Activated T-cell treated with anti-CD3 and anti-CD28 coated beads, Interleukin-2, amount 50 U/mL, for 4 hours (primary cell): ENCODE measurements around the gene GRK6. TPM values are rescaled to one million over a fixed set of nuclear protein-coding genes. Genes with fewer than 3 reads are reported as not detected.
A peak's percentile ranks its signal among the peaks of the same experiment; 100 is the strongest.

ENCODE experiments used
- ATAC-seq, 2 donors: fragments of 200-7000 bp; cut with Tn5 transposase; one replicate each; pipeline ENCODE4 v1.10.0; 2021
- DNase-seq: peaks from one replicate; pipeline ENCODE4 v3.0.0-alpha.2; 2020
- H3K27me3 Mint-ChIP-seq: one replicate; pipeline ENCODE4 v1.8.0; 2021; ENCODE audit warnings: low read depth, mixed read lengths
- H3K36me3 Mint-ChIP-seq: one replicate; pipeline ENCODE4 v1.8.0; 2022; ENCODE audit warnings: mixed read lengths; ENCODE audit not compliant: insufficient read depth
- H3K4me1 Mint-ChIP-seq: one replicate; pipeline ENCODE4 v1.8.0; 2021; ENCODE audit warnings: low read depth, mixed read lengths
- H3K4me3 Mint-ChIP-seq: one replicate; pipeline ENCODE4 v1.8.0; 2021; ENCODE audit warnings: mild to moderate bottlenecking, moderate library complexity, mixed read lengths
- H3K9me3 Mint-ChIP-seq: one replicate; pipeline ENCODE4 v1.8.0; 2021; ENCODE audit warnings: mixed read lengths
- total RNA-seq, 3 donors: library from RNA; stranded (reverse); gene quantifications; one replicate each; pipeline ENCODE4 v1.2.1, GENCODE V29; 2021

GRK6 gene
- total RNA-seq, 3 donors from 2014 or later = 140 to 163 (median 158) TPM

DNA sequence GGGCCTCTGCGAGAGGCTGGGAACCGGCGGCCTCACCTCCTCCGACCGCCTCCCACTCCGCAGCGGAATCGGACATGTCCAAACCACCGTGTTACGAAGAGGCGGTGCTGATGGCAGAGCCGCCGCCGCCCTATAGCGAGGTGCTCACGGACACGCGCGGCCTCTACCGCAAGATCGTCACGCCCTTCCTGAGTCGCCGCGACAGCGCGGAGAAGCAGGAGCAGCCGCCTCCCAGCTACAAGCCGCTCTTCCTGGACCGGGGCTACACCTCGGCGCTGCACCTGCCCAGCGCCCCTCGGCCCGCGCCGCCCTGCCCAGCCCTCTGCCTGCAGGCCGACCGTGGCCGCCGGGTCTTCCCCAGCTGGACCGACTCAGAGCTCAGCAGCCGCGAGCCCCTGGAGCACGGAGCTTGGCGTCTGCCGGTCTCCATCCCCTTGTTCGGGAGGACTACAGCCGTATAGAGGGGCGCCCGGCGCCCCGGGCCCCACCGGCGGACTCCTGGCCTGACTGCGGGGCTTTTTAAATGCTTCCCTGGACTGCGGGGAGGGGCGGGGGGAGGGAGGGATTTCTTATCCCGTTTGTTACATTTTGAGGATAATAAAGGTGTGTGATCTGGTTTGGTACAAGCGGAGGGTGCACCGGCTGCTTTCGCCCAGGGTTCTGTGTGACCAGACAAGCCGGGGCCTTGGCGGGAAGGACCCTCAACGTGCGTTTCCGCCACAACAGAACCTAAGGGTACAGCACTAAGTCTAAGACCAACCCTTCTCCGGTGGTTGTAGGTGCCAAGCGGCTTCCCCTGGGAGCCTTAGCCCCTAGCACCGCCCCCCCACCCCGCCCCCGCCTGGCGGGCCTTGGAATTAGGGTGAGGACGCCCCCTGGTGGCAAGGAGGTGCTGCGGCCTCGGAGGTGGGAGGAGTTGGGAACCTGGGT is 29.4 kb downstream of the GRK6 start:
- Mint-ChIP-seq H3K27me3 (no peaks in the 10 kb centered on the region), H3K9me3 (no peaks in the 10 kb centered on the region), H3K36me3 (no peaks in the 10 kb centered on the region), H3K4me1 (peaks cover 26% of the 10 kb centered on the region), H3K4me3 (peak overlapping the region; percentile 83)
- DNase-seq = peak; percentile 96
- peak; percentile 18 to 29 for ATAC-seq

DNA sequence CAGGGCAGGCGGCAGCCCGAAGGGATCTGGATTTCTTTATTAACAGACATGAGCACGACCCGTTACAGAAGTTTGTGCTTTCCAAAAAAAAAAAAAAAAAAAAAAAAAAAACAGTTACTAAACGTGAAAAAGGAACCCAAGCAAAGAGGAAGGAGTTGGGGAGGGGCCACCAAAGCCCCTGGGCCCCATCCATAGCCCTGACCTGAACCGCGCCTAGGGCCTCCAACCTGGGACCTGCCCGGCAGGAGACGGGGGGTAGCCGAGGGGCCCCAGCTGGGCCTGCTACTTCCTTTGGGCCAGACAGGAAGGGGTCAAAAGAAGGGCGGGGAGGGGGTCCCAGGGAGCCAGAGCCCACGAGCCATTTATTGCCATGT is 30.1 kb downstream of the GRK6 start:
- DNase-seq (no peak), ATAC-seq (no peak)
- Mint-ChIP-seq H3K9me3 (no peaks in the 10 kb centered on the region), H3K4me3 (no peak overlapping the region), H3K36me3 (no peaks in the 10 kb centered on the region), H3K27me3 (no peaks in the 10 kb centered on the region), H3K4me1 (peaks cover 29% of the 10 kb centered on the region)

DNA sequence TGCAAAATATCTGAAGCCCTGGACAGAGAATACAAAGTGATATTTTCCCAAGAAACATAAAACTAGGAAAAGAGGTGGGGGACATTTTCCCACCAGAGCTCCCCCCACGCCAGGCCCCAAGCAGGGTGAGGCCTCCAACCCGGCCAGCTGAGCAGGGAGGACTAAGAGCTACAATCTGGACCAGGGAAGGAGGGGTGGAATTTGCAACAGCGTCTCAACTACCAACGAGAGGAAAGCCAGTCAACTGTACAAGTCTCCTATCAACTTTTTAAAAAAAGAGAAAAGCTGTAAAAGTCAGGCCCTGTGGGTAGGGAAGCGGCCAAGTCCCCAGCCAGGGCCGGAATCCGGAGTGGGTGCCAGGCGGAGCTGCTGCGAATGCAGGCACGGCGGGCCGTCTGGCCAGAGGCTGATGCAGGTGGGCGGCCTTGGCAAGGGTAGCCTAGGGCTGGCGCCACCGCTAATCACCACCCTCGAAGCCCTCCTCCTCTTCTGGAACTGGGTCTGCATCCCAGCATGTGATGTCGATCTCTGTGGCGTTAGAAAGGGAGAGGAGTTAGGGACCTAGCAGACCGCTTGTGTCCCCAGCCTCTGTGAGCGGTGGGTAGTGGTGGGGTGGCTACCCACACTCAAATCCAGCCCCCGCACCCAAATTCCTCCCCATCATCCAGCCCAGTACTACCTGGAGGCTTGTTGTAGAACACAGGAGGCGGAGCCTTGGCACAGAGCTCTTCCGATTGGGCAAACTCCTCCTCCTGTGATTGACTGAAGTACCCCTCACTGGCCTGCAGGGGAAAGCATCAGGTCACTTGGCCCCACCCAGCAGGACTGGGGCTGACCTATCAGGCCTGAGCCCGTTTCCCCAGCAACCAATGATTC is 30.7 kb downstream of the GRK6 start:
- ATAC-seq (peak; percentile 23), DNase-seq (no peak)
- Mint-ChIP-seq H3K9me3 (no peaks in the 10 kb centered on the region), H3K4me1 (peaks cover 26% of the 10 kb centered on the region), H3K27me3 (no peaks in the 10 kb centered on the region), H3K4me3 (peak overlapping the region; percentile 38), H3K36me3 (no peaks in the 10 kb centered on the region)

DNA sequence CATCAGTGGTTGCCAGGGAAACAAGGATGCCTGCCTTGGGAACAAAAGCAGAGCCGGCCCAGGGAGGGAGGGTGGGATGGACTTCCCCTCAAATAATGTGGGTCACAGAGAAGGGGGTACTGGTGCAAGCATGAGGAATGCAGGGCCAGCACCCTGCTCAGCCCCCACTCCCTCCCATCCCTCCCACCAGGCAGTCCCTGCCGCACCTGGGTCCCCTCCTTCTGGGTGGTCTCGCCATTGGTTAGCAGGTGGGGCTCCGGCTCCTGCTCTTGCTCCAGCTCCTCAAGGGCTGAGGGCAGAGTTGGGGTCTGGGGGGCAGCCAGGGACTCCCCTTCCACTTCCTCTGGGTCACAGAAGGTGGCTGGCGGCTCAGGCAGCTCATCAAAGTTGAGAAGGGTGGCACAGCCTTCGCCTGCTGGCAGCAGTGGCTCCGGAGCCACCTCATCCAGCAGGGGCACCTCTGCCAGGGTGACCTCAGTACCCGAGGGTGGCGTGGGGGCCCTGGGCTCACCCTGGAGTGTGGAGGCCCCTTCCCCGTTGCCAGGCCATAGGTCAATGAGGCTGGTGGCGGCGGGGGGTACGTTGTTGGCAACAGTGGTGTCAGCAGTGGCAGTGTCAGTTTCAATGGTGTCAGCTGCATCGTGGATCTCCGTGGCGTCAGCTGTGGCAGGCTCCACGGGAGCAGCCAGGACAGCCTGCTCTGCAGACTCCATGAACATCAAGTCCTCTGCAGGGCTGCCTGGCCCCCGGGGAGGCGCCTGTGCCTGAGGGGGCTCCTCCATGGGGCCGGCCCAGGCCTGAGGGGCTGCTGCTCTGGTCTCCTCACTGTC is 31.6 kb downstream of the GRK6 start:
- ATAC-seq (no peak), DNase-seq (no peak)
- Mint-ChIP-seq H3K4me1 (peaks cover 28% of the 10 kb centered on the region), H3K4me3 (no peak overlapping the region), H3K36me3 (no peaks in the 10 kb centered on the region), H3K27me3 (no peaks in the 10 kb centered on the region), H3K9me3 (no peaks in the 10 kb centered on the region)

DNA sequence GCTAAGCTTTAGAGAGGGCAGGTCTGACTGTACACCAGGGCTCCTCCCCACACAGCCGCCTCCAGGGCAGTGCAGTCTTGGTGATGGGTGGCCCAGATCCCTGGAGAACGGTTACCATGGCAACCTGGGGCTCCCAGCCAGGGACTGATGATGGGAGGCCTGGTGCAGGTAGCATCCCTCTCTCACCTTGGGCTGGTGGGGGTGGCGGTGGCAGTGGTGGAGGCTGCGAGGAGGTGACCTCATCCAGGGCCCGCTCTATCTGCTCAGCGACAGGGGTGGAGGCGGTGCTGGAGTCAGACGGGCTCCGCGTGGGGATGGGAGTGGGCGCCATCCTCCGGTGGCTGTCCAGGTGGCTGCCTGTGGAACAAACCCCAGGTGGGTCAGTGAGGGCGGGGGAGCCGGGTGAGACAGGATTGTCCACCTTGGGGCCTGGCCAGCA is 32.5 kb downstream of the GRK6 start:
- no peaks in the 10 kb centered on the region for H3K27me3 Mint-ChIP-seq
- H3K9me3 Mint-ChIP-seq = no peaks in the 10 kb centered on the region
- no peaks in the 10 kb centered on the region for H3K36me3 Mint-ChIP-seq
- no peak overlapping the region for H3K4me3 Mint-ChIP-seq
- DNase-seq = no peak
- no peak for ATAC-seq
- peaks cover 20% of the 10 kb centered on the region for H3K4me1 Mint-ChIP-seq

DNA sequence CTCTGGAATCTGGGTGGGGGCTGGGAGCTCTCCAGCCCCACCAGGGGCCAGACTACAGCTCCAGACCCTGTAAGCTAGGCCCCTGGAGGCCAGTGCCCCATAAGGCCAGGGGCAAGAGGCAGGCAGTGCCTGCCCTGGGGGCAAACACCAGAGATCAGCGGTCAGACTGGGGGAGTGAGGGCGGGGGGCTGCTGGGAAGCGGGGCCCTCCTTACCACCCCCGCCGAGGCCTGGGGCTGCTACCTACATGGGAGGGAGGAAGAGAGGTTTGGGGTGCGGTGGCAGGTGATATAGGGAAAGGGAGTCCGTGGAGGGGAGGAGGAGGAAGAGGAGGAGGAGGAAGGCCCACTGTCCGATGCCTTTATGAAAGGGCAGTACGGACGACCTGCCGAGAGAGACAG is 32.9 kb downstream of the GRK6 start:
- Mint-ChIP-seq H3K36me3 (no peaks in the 10 kb centered on the region), H3K4me1 (peaks cover 19% of the 10 kb centered on the region), H3K9me3 (no peaks in the 10 kb centered on the region), H3K4me3 (no peak overlapping the region), H3K27me3 (no peaks in the 10 kb centered on the region)
- DNase-seq = no peak
- ATAC-seq = no peak

DNA sequence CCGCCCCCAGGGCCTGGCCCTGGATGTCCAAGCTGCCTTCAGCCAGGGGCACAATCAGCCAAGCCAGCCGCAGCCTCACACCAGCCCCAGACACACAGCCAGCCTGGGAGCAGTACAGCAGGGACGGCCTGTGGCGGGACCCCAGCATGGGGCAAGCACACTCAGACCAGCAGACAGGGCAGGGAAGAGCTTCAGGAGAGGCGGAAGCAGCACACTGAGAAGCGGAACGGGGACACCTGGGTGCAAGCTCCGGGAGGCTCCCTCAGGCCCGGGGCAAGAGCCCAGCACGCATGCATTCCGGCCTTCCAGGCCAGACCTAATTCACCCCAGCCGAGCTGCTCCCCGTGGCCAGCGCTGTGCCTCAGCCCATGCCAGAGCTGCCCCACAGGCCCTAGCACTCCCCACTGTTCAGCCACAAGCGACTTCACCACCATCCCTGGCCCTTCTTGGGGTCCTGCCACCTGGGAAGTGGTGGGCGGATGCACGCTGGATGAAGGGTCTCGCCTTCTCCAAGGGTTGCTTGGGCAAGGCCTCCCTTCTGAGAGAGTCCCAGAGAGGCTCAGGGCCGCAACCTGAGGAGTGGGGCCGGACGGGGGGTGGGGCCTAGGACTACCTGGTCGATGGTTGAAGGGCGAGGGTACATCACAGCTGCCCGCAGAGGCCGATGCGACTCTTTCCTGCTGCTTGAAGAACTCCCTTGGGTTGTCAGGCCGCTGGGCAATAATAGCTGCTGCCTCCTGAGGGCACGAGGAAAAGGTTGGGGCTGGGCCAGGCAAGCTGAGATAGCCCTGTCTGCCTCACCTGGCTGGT is 33.5 kb downstream of the GRK6 start:
- no peaks in the 10 kb centered on the region for H3K27me3 Mint-ChIP-seq

DNA sequence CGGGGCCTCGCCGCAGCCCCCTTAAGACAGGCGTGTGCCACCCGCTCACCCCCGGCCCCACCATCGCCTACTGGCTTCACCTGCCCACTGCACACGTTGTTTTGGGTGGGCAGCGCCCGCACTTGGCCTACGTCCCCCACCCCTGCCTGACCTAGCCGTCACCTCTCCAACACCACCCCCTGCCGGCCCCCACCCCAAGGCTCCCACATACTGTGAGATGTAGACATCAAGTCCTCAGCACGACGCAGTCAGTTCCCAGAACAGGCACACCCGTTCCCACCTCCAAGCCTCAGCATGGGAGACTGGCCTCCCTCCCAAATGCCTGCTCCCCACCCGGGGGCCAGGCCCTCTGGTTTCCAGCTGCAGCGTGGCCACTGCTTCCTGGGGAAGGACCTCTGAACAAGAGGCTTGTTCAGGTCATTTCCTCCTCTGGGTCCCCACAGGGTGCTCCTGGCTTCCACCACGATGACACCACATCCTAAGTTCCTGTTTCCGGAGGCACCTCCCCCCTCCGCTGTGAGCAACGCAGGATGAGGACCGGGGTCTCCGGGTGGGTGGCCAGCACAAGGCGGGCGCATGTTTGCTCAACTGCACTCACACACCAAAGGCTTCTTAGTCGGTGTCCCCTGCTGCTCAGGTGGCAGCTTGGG is 35.7 kb downstream of the GRK6 start:
- no peak for DNase-seq
- Mint-ChIP-seq H3K36me3 (peaks cover 2% of the 10 kb centered on the region), H3K9me3 (peaks cover 3% of the 10 kb centered on the region), H3K27me3 (no peaks in the 10 kb centered on the region), H3K4me3 (no peak overlapping the region), H3K4me1 (peaks cover 13% of the 10 kb centered on the region)
- no peak for ATAC-seq

More for the DNA sequence above, 33.5 kb downstream of the GRK6 start:
- Mint-ChIP-seq H3K4me3 (no peak overlapping the region), H3K9me3 (peaks cover under 1% of the 10 kb centered on the region), H3K4me1 (peaks cover 19% of the 10 kb centered on the region), H3K36me3 (no peaks in the 10 kb centered on the region)
- DNase-seq (no peak), ATAC-seq (no peak)

DNA sequence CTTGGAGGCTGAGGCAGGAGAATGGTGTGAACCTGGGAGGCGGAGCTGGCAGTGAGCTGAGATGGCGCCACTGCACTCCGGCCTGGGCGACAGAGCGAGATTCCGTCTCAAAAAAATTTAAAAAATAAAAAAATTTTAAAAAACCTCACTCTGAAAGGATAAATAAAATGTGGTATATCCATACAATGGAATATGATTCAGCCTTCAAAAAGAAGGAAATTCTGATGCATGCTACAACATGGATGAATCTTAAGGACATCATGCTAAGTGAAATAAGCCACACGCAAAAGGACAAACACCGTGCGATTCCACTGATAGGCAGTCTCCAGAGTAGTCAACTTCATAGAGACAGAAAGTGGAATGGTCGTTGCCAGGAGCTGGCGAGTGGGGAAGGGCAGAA is 38.6 kb downstream of the GRK6 start:
- H3K4me3 Mint-ChIP-seq = no peak overlapping the region
- H3K4me1 Mint-ChIP-seq = peaks cover 9% of the 10 kb centered on the region
- H3K27me3 Mint-ChIP-seq = no peaks in the 10 kb centered on the region
- H3K36me3 Mint-ChIP-seq = peaks cover 2% of the 10 kb centered on the region
- ATAC-seq (no peak), DNase-seq (no peak)
- peaks cover 3% of the 10 kb centered on the region for H3K9me3 Mint-ChIP-seq

DNA sequence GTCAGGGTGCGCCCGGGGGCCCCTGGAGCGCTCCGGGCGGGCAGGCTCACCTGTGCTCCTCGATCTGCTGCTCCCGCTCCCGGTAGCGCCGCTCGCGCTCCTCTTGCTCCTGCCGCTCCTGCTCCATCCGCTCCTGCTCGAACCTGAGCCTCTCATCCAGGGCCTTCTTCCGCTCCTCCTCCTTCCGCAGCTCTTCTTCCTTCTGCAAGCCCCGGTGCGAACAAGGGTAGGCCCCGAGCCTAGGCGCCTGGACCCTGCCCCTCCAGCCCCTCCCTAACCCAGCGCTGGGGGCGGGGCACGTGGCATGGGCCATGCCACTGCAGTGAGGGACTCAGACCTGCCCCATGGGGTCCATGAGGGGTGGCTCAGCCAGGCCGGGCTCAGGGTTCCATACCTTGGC is 40.4 kb downstream of the GRK6 start:
- ATAC-seq = no peak
- Mint-ChIP-seq H3K36me3 (peaks cover 2% of the 10 kb centered on the region), H3K9me3 (peaks cover 3% of the 10 kb centered on the region)

DNA sequence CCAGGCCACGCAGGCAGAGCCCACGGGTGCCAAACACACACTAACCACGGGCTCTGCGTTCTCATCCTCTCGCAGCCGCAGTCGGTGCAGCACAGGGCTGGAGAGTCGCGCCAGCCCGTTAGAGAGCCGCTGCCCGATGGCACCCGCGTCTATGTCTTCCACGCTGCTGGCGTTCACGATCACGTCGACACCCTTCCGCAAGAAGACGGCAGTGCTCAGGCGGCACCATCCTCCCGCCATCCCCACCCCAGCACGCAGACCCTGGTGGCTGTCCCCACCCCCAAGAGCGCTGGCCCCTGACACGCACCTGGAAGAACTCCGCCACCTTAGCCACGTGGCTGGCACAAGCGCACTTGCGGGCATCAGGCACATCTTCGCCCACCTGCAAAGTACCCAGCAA is 41.0 kb downstream of the GRK6 start:
- no peak for DNase-seq
- peaks cover 7% of the 10 kb centered on the region for H3K4me1 Mint-ChIP-seq
- peaks cover 3% of the 10 kb centered on the region for H3K9me3 Mint-ChIP-seq
- ATAC-seq = no peak
- H3K27me3 Mint-ChIP-seq = peaks cover 3% of the 10 kb centered on the region
- H3K4me3 Mint-ChIP-seq = no peak overlapping the region
- peaks cover 2% of the 10 kb centered on the region for H3K36me3 Mint-ChIP-seq

More for the DNA sequence above, 40.4 kb downstream of the GRK6 start:
- Mint-ChIP-seq H3K27me3 (no peaks in the 10 kb centered on the region), H3K4me3 (no peak overlapping the region), H3K4me1 (peaks cover 6% of the 10 kb centered on the region)
- no peak for DNase-seq

DNA sequence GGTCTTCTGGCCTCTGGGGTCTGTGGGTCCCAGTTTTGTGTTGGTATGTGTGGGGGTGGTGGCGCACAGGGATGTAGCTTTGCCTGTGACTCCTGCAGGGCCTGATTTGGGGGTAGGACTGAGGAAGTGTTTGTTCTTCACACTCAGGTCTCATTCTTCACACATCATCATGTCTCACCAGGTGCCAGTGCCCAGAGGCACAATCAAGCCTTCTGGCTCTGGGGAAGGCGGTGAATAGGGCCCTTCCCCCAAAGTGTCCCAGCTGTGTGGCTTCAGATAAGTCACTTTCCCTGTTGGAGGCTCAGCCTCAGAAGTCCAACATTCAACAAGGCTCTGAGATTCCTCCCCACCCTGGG is 41.8 kb downstream of the GRK6 start:
- H3K36me3 Mint-ChIP-seq = peaks cover 2% of the 10 kb centered on the region
- peaks cover 3% of the 10 kb centered on the region for H3K27me3 Mint-ChIP-seq
- ATAC-seq = no peak
- no peak for DNase-seq
- H3K4me3 Mint-ChIP-seq = no peak overlapping the region
- peaks cover 6% of the 10 kb centered on the region for H3K4me1 Mint-ChIP-seq
- peaks cover 3% of the 10 kb centered on the region for H3K9me3 Mint-ChIP-seq
